Neural cell (in vitro differentiated cells): ENCODE results near the gene PDE10A. TPM values are rescaled to one million over a fixed set of nuclear protein-coding genes. Genes with fewer than 3 reads are reported as not detected.

Experiments used
- H2AFZ ChIP-seq: fragments of 200-600, 300-800 bp; sonication (generic), shearing (Covaris generic); 2 replicates; pipeline ENCODE4 v1.6.0; 2014; ENCODE audit warnings: low read depth, mild to moderate bottlenecking, antibody characterized with exemption, low read length, moderate library complexity
- H3F3A ChIP-seq: fragments of 200-600 bp; shearing (Covaris generic); 2 replicates; pipeline ENCODE4 v1.6.1; 2016; ENCODE audit warnings: mild to moderate bottlenecking, moderate library complexity, mixed read lengths, antibody characterized with exemption, low read length; ENCODE audit not compliant: insufficient read depth, poor library complexity, severe bottlenecking
- H3K27ac ChIP-seq: fragments of 200-600, 300-800 bp; sonication (generic), shearing (Covaris generic); 2 replicates; pipeline ENCODE4 v1.5.1; 2014; ENCODE audit warnings: mild to moderate bottlenecking, low read length, moderate library complexity
- H3K27me3 ChIP-seq: fragments of 300-800, 200-600 bp; sonication (generic), shearing (Covaris generic); 2 replicates; pipeline ENCODE4 v1.6.0; 2014; ENCODE audit warnings: mild to moderate bottlenecking, low read depth, low read length, moderate library complexity; ENCODE audit not compliant: insufficient read depth
- H3K36me3 ChIP-seq: fragments of 300-800, 200-600 bp; sonication (generic), shearing (Covaris generic); 2 replicates; pipeline ENCODE4 v1.5.1; 2014; ENCODE audit warnings: mild to moderate bottlenecking, antibody characterized with exemption, low read length, moderate library complexity; ENCODE audit not compliant: insufficient read depth
- H3K4me2 ChIP-seq: fragments of 300-800, 200-600 bp; sonication (generic), shearing (Covaris generic); 2 replicates; pipeline ENCODE4 v1.6.0; 2014; ENCODE audit warnings: mild to moderate bottlenecking, low read length
- H3K4me3 ChIP-seq: fragments of 300-800, 200-600 bp; sonication (generic), shearing (Covaris generic); 2 replicates; pipeline ENCODE4 v1.5.1; 2014; ENCODE audit warnings: mild to moderate bottlenecking, low read length, moderate library complexity
- H3K79me2 ChIP-seq: fragments of 200-600 bp; shearing (Covaris generic); replicated peaks from 2 replicates; pipeline ENCODE4 v1.6.0; 2014; ENCODE audit warnings: mild to moderate bottlenecking, low read length, moderate library complexity; ENCODE audit not compliant: insufficient read depth
- H3K9ac ChIP-seq: fragments of 300-800, 200-600 bp; sonication (generic), shearing (Covaris generic); 2 replicates; pipeline ENCODE4 v1.6.1; 2016; ENCODE audit warnings: mild to moderate bottlenecking, low read length, mixed read lengths
- H3K9me2 ChIP-seq: fragments of 200-600 bp; shearing (Covaris generic); 2 replicates; pipeline ENCODE4 v1.6.1; 2016; ENCODE audit warnings: mild to moderate bottlenecking, low read length, mixed read lengths; ENCODE audit not compliant: insufficient read depth
- H3K9me3 ChIP-seq: fragments of 200-600, 300-800 bp; sonication (generic), shearing (Covaris generic); 2 replicates; pipeline ENCODE4 v1.6.1; 2016; ENCODE audit warnings: mild to moderate bottlenecking, mixed run types, low read length, moderate library complexity, mixed read lengths
- H4K20me1 ChIP-seq: fragments of 200-600 bp; shearing (Covaris generic); 2 replicates; pipeline ENCODE4 v1.6.1; 2016; ENCODE audit warnings: mild to moderate bottlenecking, mixed run types; ENCODE audit not compliant: insufficient read depth
- CTCF ChIP-seq: fragments of 450-650 bp; IDR thresholded peaks from 2 replicates; pipeline ENCODE4 v1.5.1; 2014; ENCODE audit warnings: antibody characterized with exemption, mild to moderate bottlenecking, moderate library complexity; ENCODE audit not compliant: poor library complexity, severe bottlenecking
- EP300 ChIP-seq: fragments of 450-650 bp; conservative IDR thresholded peaks from 2 replicates; pipeline ENCODE4 v1.6.1; 2014; ENCODE audit warnings: antibody characterized with exemption, mild to moderate bottlenecking, moderate library complexity; ENCODE audit not compliant: poor library complexity, severe bottlenecking
- EZH2 ChIP-seq: fragments of 200-600, 300-800 bp; shearing (Covaris generic), sonication (generic); IDR thresholded peaks from 2 replicates; pipeline ENCODE4 v1.6.1; 2014; ENCODE audit warnings: antibody characterized with exemption, low read length, borderline replicate concordance, mild to moderate bottlenecking; ENCODE audit not compliant: insufficient read depth, poor library complexity, severe bottlenecking
- MXI1 ChIP-seq: fragments of 450-650 bp; conservative IDR thresholded peaks from 2 replicates; pipeline ENCODE4 v1.6.1; 2014; ENCODE audit warnings: antibody characterized with exemption, mild to moderate bottlenecking; ENCODE audit not compliant: poor library complexity, severe bottlenecking
- POLR2AphosphoS5 ChIP-seq: IDR thresholded peaks from 2 replicates; pipeline ENCODE4 v1.6.1; 2012
- RAD21 ChIP-seq: fragments of 450-650 bp; conservative IDR thresholded peaks from 2 replicates; pipeline ENCODE4 v1.6.1; 2014; ENCODE audit warnings: antibody characterized with exemption, mild to moderate bottlenecking, moderate library complexity
- REST ChIP-seq: IDR thresholded peaks from 2 replicates; pipeline ENCODE4 v1.6.1; 2012; ENCODE audit warnings: borderline replicate concordance
- SMC3 ChIP-seq: fragments of 450-650 bp; conservative IDR thresholded peaks from 2 replicates; pipeline ENCODE4 v1.6.1; 2014; ENCODE audit warnings: antibody characterized with exemption, mild to moderate bottlenecking, moderate library complexity; ENCODE audit not compliant: poor library complexity
- TAF1 ChIP-seq: IDR thresholded peaks from 2 replicates; pipeline ENCODE4 v1.6.1; 2012; ENCODE audit warnings: low read depth
- polyA plus RNA-seq: library from polyadenylated mRNA; depleted of rRNA; stranded (reverse); fragments of >200 nt; gene quantifications from 2 replicates; pipeline ENCODE4 v1.2.3, GENCODE V29; 2014

The PDE10A gene
- polyA plus RNA-seq, 1 donor from 2014 or later: 52.4 TPM

- TF ChIP-seq EZH2 (no peak), SMC3 (no peak), TAF1 (no peak), MXI1 (no peak), CTCF (no peak), REST (no peak), EP300 (no peak), POLR2AphosphoS5 (no peak), RAD21 (no peak)
- no peak overlapping the region for H3K4me2 ChIP-seq
- H2AFZ ChIP-seq: no peak overlapping the region
- H3K36me3 ChIP-seq: peaks cover 3% of the 10 kb centered on the region
- no peaks in the 10 kb centered on the region for H3F3A ChIP-seq
- H3K4me3 ChIP-seq: no peak overlapping the region
- H3K27me3 ChIP-seq: no peaks in the 10 kb centered on the region
- H3K9me3 ChIP-seq: no peaks in the 10 kb centered on the region
- H3K9me2 ChIP-seq: no peaks in the 10 kb centered on the region
- peaks cover 45% of the 10 kb centered on the region for H3K79me2 ChIP-seq
- H3K9ac ChIP-seq: no peak overlapping the region
- no peak overlapping the region for H3K27ac ChIP-seq
- H4K20me1 ChIP-seq: no peaks in the 10 kb centered on the region
These were observed 60.8 kb downstream of the PDE10A start for GRCh38 chr6:165602291-165602690.

- H2AFZ ChIP-seq: no peak overlapping the region
These were observed 62.4 kb downstream of the PDE10A start for GRCh38 chr6:165600606-165601005.

More at GRCh38 chr6:165600606-165601005, 62.4 kb downstream of the PDE10A start:
- H3K9me3 ChIP-seq: no peaks in the 10 kb centered on the region
- H4K20me1 ChIP-seq: no peaks in the 10 kb centered on the region
- no peak overlapping the region for H3K4me2 ChIP-seq
- no peak overlapping the region for H3K27ac ChIP-seq
- no peak overlapping the region for H3K9ac ChIP-seq
- H3K79me2 ChIP-seq: peaks cover 51% of the 10 kb centered on the region
- no peak overlapping the region for H3K4me3 ChIP-seq
- no peaks in the 10 kb centered on the region for H3F3A ChIP-seq
- no peaks in the 10 kb centered on the region for H3K27me3 ChIP-seq
- no peaks in the 10 kb centered on the region for H3K9me2 ChIP-seq
- H3K36me3 ChIP-seq: peaks cover 3% of the 10 kb centered on the region
- TF ChIP-seq TAF1 (no peak), EZH2 (no peak), MXI1 (no peak), SMC3 (no peak), CTCF (no peak), REST (no peak), RAD21 (no peak), EP300 (no peak), POLR2AphosphoS5 (no peak)
